K562 (cell line): ENCODE results near the gene JSRP1. TPM values are rescaled to one million over a fixed set of nuclear protein-coding genes. Genes with fewer than 3 reads are reported as not detected.
A peak's percentile ranks its signal among the peaks of the same experiment; 100 is the strongest.

Source experiments
- HMBOX1 ChIP-seq: sonication (generic); IDR thresholded peaks from 2 replicates; pipeline ENCODE4 v1.6.1; 2016
- MTA3 ChIP-seq: fragments of 450-650 bp; formaldehyde crosslinking; IDR thresholded peaks from 2 replicates; pipeline ENCODE4 v1.6.1; 2017; ENCODE audit warnings: mild to moderate bottlenecking, borderline replicate concordance
- PKNOX1 ChIP-seq: fragments of 450-650 bp; IDR thresholded peaks from 2 replicates; pipeline ENCODE4 v1.6.1; 2016
- polyA plus RNA-seq, 8 experiments: library from polyadenylated mRNA; depleted of rRNA in 4 of 8; stranded (reverse) in 5 of 8; unstranded in 3 of 8; fragments of >200 nt; fragmentation: Nextera tagmentation in 2 of 8; fragmentation: Illumina TruSeq in 1 of 8; extraction: Ambion mirVana in 2 of 8; extraction: Trizol in 1 of 8; gene quantifications; 2 replicates each; pipeline versions ENCODE4 v1.2.1 to v1.2.3, GENCODE V29; 2011 to 2014; ENCODE audit warnings: inconsistent platforms in 1 of 8, missing spikeins in 1 of 8
- total RNA-seq, 7 experiments: library from RNA; depleted of rRNA in 6 of 7; stranded (reverse); fragments of >200 nt in 6 of 7; fragmentation: Illumina TruSeq in 2 of 7; extraction: Trizol in 2 of 7; gene quantifications; 2 replicates each; pipeline versions ENCODE4 v1.2.1 to v1.2.3, GENCODE V29; 2011 to 2021; ENCODE audit warnings: low replicate concordance in 1 of 7
- TF ChIP-seq, protein P1 (sequence below): sonication (generic); formaldehyde crosslinking; IDR thresholded peaks from 2 replicates; pipeline ENCODE4 v1.8.0; 2022; ENCODE audit warnings: mild to moderate bottlenecking, missing genetic modification reagents
- TF ChIP-seq, protein P2 (sequence below): fragments of 450-650 bp; IDR thresholded peaks from 2 replicates; pipeline ENCODE4 v1.6.1; 2016; ENCODE audit warnings: mild to moderate bottlenecking, moderate library complexity

Gene JSRP1
- total and polyA plus RNA-seq, 9 of the 15 experiments (the other 6 are each of a cell fraction or from before 2014, with no cell fraction given): 0.08 to 1.2 (median 0.51) TPM; not detected in 4

DNA sequence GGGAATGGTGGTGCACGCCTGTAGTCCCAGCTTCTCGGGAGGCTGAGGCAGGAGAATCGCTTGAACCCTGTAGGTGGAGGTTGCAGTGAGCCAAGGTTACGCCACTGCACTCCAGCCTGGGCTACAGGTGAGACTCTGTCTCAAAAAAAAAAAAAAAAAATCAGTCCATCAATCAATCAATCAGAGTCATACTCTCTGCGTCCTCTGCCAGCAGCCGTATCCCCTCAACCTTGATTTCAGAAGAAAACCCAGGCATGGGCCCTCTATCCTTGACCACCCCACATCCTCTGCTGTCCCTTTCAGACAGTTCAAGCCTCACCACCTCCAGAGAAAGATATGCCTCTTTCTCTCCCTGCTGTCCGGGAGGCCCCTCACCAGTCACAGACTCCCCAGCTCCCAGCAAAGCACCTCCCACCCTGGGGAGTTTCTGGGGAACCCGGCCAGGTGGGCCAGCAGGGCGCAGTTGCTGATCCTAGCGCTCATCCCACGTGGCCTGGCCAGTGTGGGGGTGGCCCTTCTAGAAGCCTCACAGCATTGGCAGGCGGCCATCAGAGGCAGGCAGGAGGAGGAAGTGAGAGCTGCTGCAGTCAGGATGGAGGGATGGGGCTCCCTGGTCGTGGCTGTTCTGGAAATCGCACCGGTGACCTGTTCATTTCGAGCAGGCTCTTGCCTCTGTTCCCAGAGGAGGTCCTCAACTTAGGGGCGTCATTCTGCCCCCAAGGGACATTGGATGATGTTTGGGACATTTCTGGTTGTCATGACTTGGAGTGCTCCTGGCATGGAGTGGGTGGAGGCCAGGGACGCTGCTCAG is 10.2 kb upstream of the JSRP1 start (continued):
- TF ChIP-seq, protein P1, sequence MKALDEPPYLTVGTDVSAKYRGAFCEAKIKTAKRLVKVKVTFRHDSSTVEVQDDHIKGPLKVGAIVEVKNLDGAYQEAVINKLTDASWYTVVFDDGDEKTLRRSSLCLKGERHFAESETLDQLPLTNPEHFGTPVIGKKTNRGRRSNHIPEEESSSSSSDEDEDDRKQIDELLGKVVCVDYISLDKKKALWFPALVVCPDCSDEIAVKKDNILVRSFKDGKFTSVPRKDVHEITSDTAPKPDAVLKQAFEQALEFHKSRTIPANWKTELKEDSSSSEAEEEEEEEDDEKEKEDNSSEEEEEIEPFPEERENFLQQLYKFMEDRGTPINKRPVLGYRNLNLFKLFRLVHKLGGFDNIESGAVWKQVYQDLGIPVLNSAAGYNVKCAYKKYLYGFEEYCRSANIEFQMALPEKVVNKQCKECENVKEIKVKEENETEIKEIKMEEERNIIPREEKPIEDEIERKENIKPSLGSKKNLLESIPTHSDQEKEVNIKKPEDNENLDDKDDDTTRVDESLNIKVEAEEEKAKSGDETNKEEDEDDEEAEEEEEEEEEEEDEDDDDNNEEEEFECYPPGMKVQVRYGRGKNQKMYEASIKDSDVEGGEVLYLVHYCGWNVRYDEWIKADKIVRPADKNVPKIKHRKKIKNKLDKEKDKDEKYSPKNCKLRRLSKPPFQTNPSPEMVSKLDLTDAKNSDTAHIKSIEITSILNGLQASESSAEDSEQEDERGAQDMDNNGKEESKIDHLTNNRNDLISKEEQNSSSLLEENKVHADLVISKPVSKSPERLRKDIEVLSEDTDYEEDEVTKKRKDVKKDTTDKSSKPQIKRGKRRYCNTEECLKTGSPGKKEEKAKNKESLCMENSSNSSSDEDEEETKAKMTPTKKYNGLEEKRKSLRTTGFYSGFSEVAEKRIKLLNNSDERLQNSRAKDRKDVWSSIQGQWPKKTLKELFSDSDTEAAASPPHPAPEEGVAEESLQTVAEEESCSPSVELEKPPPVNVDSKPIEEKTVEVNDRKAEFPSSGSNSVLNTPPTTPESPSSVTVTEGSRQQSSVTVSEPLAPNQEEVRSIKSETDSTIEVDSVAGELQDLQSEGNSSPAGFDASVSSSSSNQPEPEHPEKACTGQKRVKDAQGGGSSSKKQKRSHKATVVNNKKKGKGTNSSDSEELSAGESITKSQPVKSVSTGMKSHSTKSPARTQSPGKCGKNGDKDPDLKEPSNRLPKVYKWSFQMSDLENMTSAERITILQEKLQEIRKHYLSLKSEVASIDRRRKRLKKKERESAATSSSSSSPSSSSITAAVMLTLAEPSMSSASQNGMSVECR (CRISPR knock-in tag): peak; percentile 37; the same call in 1 of the 2 replicates
- TF ChIP-seq MTA3: peak; percentile 70; the same call in 1 of the 2 replicates
- TF ChIP-seq PKNOX1: peak; percentile 81
- no peak for TF ChIP-seq HMBOX1
- TF ChIP-seq, protein P2, sequence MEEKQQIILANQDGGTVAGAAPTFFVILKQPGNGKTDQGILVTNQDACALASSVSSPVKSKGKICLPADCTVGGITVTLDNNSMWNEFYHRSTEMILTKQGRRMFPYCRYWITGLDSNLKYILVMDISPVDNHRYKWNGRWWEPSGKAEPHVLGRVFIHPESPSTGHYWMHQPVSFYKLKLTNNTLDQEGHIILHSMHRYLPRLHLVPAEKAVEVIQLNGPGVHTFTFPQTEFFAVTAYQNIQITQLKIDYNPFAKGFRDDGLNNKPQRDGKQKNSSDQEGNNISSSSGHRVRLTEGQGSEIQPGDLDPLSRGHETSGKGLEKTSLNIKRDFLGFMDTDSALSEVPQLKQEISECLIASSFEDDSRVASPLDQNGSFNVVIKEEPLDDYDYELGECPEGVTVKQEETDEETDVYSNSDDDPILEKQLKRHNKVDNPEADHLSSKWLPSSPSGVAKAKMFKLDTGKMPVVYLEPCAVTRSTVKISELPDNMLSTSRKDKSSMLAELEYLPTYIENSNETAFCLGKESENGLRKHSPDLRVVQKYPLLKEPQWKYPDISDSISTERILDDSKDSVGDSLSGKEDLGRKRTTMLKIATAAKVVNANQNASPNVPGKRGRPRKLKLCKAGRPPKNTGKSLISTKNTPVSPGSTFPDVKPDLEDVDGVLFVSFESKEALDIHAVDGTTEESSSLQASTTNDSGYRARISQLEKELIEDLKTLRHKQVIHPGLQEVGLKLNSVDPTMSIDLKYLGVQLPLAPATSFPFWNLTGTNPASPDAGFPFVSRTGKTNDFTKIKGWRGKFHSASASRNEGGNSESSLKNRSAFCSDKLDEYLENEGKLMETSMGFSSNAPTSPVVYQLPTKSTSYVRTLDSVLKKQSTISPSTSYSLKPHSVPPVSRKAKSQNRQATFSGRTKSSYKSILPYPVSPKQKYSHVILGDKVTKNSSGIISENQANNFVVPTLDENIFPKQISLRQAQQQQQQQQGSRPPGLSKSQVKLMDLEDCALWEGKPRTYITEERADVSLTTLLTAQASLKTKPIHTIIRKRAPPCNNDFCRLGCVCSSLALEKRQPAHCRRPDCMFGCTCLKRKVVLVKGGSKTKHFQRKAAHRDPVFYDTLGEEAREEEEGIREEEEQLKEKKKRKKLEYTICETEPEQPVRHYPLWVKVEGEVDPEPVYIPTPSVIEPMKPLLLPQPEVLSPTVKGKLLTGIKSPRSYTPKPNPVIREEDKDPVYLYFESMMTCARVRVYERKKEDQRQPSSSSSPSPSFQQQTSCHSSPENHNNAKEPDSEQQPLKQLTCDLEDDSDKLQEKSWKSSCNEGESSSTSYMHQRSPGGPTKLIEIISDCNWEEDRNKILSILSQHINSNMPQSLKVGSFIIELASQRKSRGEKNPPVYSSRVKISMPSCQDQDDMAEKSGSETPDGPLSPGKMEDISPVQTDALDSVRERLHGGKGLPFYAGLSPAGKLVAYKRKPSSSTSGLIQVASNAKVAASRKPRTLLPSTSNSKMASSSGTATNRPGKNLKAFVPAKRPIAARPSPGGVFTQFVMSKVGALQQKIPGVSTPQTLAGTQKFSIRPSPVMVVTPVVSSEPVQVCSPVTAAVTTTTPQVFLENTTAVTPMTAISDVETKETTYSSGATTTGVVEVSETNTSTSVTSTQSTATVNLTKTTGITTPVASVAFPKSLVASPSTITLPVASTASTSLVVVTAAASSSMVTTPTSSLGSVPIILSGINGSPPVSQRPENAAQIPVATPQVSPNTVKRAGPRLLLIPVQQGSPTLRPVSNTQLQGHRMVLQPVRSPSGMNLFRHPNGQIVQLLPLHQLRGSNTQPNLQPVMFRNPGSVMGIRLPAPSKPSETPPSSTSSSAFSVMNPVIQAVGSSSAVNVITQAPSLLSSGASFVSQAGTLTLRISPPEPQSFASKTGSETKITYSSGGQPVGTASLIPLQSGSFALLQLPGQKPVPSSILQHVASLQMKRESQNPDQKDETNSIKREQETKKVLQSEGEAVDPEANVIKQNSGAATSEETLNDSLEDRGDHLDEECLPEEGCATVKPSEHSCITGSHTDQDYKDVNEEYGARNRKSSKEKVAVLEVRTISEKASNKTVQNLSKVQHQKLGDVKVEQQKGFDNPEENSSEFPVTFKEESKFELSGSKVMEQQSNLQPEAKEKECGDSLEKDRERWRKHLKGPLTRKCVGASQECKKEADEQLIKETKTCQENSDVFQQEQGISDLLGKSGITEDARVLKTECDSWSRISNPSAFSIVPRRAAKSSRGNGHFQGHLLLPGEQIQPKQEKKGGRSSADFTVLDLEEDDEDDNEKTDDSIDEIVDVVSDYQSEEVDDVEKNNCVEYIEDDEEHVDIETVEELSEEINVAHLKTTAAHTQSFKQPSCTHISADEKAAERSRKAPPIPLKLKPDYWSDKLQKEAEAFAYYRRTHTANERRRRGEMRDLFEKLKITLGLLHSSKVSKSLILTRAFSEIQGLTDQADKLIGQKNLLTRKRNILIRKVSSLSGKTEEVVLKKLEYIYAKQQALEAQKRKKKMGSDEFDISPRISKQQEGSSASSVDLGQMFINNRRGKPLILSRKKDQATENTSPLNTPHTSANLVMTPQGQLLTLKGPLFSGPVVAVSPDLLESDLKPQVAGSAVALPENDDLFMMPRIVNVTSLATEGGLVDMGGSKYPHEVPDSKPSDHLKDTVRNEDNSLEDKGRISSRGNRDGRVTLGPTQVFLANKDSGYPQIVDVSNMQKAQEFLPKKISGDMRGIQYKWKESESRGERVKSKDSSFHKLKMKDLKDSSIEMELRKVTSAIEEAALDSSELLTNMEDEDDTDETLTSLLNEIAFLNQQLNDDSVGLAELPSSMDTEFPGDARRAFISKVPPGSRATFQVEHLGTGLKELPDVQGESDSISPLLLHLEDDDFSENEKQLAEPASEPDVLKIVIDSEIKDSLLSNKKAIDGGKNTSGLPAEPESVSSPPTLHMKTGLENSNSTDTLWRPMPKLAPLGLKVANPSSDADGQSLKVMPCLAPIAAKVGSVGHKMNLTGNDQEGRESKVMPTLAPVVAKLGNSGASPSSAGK: peak; percentile 86; the same call in 1 of the 2 replicates
